Measurements from ENCODE around the gene SMAD6.

SMAD6 gene

DNA sequence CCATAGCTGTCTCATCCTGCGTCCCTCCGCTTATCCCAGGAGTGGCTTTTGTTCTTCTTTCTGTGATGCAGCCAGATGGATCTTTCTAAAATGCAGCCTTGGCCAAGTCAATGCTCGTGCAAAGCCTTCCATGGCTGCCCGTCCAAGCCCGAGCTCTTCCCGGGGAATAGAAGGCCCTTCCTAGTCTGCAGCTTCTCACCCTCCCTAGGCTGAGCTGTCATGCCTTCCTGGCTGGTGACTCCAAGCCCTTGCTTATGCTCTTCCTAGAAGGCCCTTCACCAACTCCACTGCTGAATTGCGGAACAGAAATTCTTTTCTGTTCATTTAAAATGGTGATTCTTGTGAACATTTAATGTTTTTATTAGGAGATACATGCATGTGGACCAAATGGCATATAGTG is 95.9 kb downstream of the SMAD6 start:
- Histone ChIP-seq H3F3A (ENCODE audit: control insufficient read depth, insufficient read depth) (no peaks in the 10 kb centered on the region), H3K36me3 (ENCODE audit: control insufficient read depth, low read length) (no peaks in the 10 kb centered on the region), H3K4me2 (ENCODE audit: low read length) (no peak overlapping the region), H3K9me3 (ENCODE audit: control insufficient read depth, insufficient read depth, low read length) (no peaks in the 10 kb centered on the region), H3K9me2 (replicated peaks; ENCODE audit: control insufficient read depth, low read length) (no peaks in the 10 kb centered on the region), H3K27me3 (ENCODE audit: control insufficient read depth, low read length) (no peaks in the 10 kb centered on the region), H4K20me1 (ENCODE audit: control insufficient read depth, insufficient read depth, low read depth, low read length) (no peaks in the 10 kb centered on the region), H3K4me1 (ENCODE audit: control insufficient read depth, low read length) (no peaks in the 10 kb centered on the region), H3K79me2 (ENCODE audit: control insufficient read depth, low read length) (no peaks in the 10 kb centered on the region), H3K27ac (ENCODE audit: low read depth, low read length) (no peak overlapping the region), H3K4me3 (ENCODE audit: low read length) (no peak overlapping the region)
- TF ChIP-seq, protein P1, sequence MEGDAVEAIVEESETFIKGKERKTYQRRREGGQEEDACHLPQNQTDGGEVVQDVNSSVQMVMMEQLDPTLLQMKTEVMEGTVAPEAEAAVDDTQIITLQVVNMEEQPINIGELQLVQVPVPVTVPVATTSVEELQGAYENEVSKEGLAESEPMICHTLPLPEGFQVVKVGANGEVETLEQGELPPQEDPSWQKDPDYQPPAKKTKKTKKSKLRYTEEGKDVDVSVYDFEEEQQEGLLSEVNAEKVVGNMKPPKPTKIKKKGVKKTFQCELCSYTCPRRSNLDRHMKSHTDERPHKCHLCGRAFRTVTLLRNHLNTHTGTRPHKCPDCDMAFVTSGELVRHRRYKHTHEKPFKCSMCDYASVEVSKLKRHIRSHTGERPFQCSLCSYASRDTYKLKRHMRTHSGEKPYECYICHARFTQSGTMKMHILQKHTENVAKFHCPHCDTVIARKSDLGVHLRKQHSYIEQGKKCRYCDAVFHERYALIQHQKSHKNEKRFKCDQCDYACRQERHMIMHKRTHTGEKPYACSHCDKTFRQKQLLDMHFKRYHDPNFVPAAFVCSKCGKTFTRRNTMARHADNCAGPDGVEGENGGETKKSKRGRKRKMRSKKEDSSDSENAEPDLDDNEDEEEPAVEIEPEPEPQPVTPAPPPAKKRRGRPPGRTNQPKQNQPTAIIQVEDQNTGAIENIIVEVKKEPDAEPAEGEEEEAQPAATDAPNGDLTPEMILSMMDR (IDR thresholded peaks at IDR 0.05; ENCODE audit: low read depth, low read length, poor library complexity, severe bottlenecking): no peak
- TF ChIP-seq EZH2phosphoT487 (IDR thresholded peaks at IDR 0.05; ENCODE audit: borderline replicate concordance, low read length): no peak

DNA sequence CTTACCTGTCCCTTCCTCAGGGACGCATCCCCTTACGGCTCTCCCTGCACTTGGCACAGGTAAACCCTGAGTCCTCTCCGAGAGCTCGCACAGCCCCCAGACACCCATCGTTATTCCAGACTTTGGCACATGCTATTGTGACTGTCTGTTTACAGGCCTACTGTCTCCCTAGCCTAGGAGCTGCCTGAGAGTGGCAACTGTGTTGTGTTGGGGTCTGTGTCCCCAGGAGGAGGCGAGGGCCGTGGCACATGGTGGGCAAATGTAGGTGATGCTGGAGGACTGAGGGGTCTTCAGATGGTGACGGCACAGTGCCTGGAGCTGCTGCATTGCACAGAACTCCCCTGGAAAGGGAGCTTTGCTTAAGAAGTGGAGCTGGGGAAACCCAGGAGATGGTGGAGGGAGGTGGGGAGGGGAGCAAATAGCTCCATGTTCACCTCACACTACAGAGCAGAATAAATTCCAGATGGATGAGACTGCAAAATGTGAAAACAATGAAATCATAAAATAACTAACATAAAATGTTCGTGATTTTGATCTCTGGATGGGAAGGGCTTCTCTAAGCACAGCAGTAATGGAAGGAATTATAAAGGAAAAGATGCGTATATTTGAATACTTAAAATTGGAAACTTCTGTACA is 96.5 kb downstream of the SMAD6 start:
- no peak for TF ChIP-seq EZH2phosphoT487 (IDR thresholded peaks at IDR 0.05; ENCODE audit: borderline replicate concordance, low read length)
- TF ChIP-seq, protein P1 (IDR thresholded peaks at IDR 0.05; ENCODE audit: low read depth, low read length, poor library complexity, severe bottlenecking): no peak
- no peaks in the 10 kb centered on the region for H3K9me3 ChIP-seq (ENCODE audit: control insufficient read depth, insufficient read depth, low read length)
- no peaks in the 10 kb centered on the region for H3K27me3 ChIP-seq (ENCODE audit: control insufficient read depth, low read length)
- no peak overlapping the region for H3K4me3 ChIP-seq (ENCODE audit: low read length)
- no peaks in the 10 kb centered on the region for H3K79me2 ChIP-seq (ENCODE audit: control insufficient read depth, low read length)
- no peak overlapping the region for H3K4me2 ChIP-seq (ENCODE audit: low read length)
- H3F3A ChIP-seq (ENCODE audit: control insufficient read depth, insufficient read depth): no peaks in the 10 kb centered on the region
- H3K27ac ChIP-seq (ENCODE audit: low read depth, low read length): no peak overlapping the region
- H3K4me1 ChIP-seq (ENCODE audit: control insufficient read depth, low read length): no peaks in the 10 kb centered on the region
- H4K20me1 ChIP-seq (ENCODE audit: control insufficient read depth, insufficient read depth, low read depth, low read length): no peaks in the 10 kb centered on the region
- H3K9me2 ChIP-seq (replicated peaks; ENCODE audit: control insufficient read depth, low read length): no peaks in the 10 kb centered on the region
- no peaks in the 10 kb centered on the region for H3K36me3 ChIP-seq (ENCODE audit: control insufficient read depth, low read length)

DNA sequence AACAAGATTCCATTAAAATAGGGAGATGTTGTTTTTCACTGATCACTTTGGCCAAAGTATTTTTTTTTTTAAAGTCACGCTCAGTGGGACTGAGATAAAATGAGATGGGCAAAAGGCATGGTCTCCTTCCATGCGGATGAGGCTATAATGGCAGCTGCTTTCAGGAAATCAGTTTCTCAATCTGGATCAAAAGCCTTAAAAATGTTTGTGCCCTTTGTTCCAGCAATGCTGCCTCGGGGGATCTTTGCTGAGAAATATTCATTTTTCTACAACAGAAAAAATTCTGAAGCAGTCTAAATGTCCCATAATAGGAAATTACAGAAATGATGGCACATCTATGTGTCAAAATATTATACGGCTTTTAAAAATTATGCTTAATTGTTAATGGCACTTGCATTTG is 97.2 kb downstream of the SMAD6 start:
- TF ChIP-seq EZH2phosphoT487 (IDR thresholded peaks at IDR 0.05; ENCODE audit: borderline replicate concordance, low read length): no peak
- TF ChIP-seq, protein P1 (IDR thresholded peaks at IDR 0.05; ENCODE audit: low read depth, low read length, poor library complexity, severe bottlenecking): no peak

More for the DNA sequence above, 97.2 kb downstream of the SMAD6 start:
- H3K4me2 ChIP-seq (ENCODE audit: low read length): no peak overlapping the region
- H3K9me2 ChIP-seq (replicated peaks; ENCODE audit: control insufficient read depth, low read length): no peaks in the 10 kb centered on the region
- no peaks in the 10 kb centered on the region for H3K27me3 ChIP-seq (ENCODE audit: control insufficient read depth, low read length)
- no peak overlapping the region for H3K27ac ChIP-seq (ENCODE audit: low read depth, low read length)
- no peak overlapping the region for H3K4me3 ChIP-seq (ENCODE audit: low read length)
- H3K4me1 ChIP-seq (ENCODE audit: control insufficient read depth, low read length): no peaks in the 10 kb centered on the region
- H4K20me1 ChIP-seq (ENCODE audit: control insufficient read depth, insufficient read depth, low read depth, low read length): no peaks in the 10 kb centered on the region
- H3K36me3 ChIP-seq (ENCODE audit: control insufficient read depth, low read length): no peaks in the 10 kb centered on the region
- no peaks in the 10 kb centered on the region for H3K9me3 ChIP-seq (ENCODE audit: control insufficient read depth, insufficient read depth, low read length)
- no peaks in the 10 kb centered on the region for H3F3A ChIP-seq (ENCODE audit: control insufficient read depth, insufficient read depth)
- no peaks in the 10 kb centered on the region for H3K79me2 ChIP-seq (ENCODE audit: control insufficient read depth, low read length)

Measured in DOHH2 (cell line).